Measurements from ENCODE around the gene ME3.
"Not testable (repeated sequence)": the region's sequence is repeated elsewhere in the genome, so short reads cannot be mapped to it uniquely, and the experiment has no call there.

Gene ME3

DNA sequence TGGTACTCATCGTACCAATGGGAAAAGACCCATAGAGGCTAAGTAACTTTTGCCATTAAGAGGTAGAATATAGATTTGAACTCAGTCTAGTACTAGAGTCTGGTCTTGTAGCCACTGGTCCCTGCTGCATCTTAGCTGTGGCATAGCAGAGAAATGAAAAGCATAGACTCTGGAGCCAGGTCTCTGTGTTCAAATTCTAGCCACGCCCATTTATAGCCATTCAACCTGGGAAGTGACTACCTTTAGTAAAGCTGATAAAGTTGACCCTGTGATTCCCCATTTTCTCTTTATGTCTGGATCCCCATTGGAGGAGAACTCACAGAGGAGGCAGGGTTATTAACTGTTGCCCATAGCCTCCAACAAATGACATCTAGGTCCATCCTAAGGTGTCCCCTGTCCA, 113.6 kb downstream of the ME3 start:
- DNase-seq (ENCODE audit: low read depth in 2 of 2) = no peak

DNA sequence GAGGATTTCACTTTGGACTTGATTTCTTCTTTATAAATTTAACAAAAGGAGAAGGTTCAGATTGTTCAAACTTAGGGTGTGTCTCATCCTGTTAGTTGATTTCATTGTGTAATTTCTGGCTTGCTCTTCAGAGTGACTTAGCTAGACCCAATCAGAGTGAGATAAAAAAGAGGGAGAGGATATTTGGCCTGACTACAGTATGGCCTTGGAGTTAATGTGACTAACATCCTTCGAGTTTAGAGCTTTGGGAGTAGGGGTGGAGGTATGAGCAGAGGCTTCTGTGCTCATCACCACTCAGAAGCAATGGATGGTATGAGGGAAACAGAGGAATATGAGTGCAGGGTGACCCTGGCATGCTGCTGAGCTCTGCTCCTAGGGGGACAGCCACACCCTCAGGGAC, 114.2 kb downstream of the ME3 start:
- no peak for DNase-seq (ENCODE audit: low read depth in 2 of 2)

DNA sequence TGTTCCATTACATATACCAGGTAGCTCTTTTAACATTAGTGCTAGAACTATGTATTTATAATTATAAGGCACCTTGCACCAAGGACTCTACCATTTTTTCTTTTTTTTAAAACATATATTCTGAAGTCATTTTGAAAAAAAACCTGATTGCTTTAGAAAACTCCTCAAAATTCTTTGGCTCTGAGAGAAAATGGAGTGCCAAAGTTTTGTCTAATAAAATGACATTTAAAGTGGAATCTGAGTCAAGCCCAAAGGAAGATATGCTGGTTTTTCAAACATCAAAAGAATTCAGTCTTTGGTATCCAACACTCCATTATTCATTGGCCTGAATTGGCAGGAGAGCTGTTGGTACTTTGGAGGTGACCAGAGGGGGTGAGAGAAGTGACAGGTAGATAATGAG, 116.5 kb downstream of the ME3 start:
- DNase-seq (ENCODE audit: low read depth in 2 of 2) = no peak

DNA sequence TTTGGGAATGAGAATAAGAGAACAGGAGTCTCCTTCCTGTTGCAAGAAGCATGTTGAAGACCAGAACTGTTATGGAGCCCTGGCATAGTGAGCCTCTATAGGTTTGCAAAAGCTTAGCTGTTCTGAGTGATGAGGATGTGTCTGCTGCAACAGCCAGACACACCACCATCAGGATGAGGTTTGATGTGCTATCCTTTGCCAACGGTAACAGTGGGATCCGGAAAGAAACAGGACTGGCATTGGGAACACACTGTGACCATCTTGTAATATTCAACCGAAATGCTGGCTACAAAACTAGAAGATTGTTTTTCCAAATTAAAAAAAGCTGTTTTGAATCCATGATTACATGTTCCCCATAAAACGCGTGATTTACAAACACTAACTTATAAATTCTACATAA, 117.0 kb downstream of the ME3 start:
- no peak for DNase-seq (ENCODE audit: low read depth in 2 of 2)

GRCh38 chr11:86553265-86553664, 119.2 kb downstream of the ME3 start:
- DNase-seq (ENCODE audit: low read depth in 2 of 2) = no peak

DNA sequence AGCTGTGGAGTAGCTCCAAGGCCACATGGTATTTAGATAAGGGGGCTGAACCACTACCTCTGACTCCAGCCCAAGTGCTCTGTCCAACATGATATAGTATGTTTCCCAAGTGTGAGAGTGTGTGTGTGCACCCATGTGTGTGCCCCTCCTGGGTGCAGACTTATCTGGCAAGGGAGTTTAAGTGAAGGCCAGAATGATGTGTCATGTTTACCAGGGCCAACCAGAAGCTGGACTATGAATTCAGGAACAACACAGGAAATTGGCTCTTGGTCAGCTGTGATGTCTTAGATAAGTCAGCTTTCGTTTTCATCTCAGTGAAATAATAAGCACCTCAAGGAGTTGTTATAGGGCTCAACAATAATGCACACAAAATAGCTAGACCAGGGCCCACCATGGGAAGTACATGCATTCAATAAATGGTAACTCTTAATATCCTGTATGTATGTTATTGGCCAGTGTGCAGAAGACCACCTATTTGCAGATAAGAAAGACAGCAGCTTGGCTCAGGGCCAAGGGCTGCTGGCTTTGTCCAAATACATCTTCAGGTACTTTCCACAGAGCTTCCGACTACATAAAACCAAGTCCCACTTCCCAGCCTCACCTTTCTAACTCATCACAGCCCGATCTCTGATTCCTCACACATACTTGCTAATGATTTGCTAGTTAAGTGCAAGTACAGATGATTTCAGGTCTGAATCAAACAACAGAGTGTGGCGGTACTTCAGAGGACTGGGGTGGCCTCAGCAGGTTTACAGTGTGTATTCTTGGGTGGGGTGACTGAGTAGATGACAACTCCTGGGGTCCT, 120.9 kb downstream of the ME3 start:
- no peak for DNase-seq (ENCODE audit: low read depth in 2 of 2)

DNA sequence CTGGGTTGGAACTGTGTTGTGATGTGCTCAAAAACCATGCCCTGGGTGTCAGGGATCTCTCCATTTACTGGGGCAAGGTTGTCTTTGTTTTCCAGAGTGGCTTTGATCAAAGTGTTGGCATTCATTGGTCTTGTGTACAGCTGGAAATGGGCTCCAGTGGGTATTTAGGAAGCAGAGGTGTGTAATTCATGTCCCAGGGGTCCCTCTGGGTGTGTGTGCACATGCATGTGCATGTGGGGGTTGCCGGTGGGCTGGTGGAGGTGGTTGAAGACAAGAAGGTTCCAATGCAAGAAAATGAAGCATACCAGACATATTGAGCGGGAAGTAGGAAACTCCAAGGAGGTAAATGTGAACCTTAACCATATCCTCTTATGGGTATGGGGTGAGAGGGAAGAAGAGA, 121.7 kb downstream of the ME3 start:
- no peak for DNase-seq (ENCODE audit: low read depth in 2 of 2)

- no peak for DNase-seq (ENCODE audit: low read depth in 2 of 2)
Observed at GRCh38 chr11:86548271-86548917, 124.0 kb downstream of the ME3 start.

DNA sequence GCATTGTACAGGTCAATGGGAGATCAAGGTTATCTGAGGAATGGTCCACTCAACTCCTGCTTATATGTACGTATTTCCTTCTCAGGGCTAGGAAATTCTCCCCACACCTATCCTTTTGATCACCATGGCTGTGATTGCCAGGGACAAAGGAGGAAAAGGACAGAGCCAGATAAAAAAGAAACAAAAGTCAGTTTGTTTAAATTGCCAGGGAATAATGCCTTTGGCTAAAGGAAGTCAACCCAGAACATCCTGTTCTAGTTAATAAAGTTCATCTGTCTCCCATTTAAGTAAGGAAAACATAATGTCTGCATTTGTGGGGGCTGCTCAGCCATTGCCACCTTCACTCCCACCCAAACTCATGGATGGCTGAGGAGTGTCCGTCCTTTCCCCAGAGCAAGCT, 124.7 kb downstream of the ME3 start:
- DNase-seq (ENCODE audit: low read depth in 2 of 2) = no peak

DNA sequence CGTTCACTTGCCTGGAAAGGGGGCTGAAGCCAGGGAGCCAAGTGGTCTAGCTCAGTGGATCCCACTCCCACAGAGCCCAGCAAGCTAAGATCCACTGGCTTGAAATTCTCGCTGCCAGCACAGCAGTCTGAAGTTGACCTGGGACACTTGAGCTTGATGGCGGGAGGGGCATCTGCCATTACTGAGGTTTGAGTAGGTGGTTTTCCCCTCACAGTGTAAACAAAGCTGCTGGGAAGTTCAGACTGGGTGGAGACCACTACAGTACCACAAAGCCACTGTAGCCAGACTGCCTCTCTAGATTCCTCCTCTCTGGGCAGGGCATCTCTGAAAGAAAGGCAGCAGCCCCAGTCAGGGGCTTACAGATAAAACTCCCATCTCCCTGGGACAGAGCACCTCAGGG, 131.1 kb downstream of the ME3 start:
- not testable (repeated sequence) for DNase-seq (ENCODE audit: low read depth in 2 of 2)

DNA sequence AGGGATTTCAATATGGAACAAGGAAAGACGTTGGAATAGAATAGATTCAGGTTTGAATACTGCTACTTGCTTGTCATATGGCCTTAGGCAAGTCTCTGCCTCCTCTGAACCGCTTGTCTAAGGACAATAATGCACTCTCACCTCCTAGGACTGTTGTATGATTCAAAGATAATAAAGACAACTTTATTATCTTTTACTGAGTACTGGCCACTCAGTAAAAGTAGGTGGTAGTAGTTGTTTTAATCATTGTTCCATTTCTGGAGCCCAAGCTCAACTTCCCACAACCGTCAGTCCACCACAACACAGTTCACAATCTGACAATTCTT, 134.2 kb downstream of the ME3 start:
- no peak for DNase-seq (ENCODE audit: low read depth in 2 of 2)

- DNase-seq (ENCODE audit: low read depth in 2 of 2) = no peak
Observed at GRCh38 chr11:86537541-86538222, 134.7 kb downstream of the ME3 start.

GRCh38 chr11:86535773-86536172, 136.6 kb downstream of the ME3 start:
- no peak for DNase-seq (ENCODE audit: low read depth in 2 of 2)

DNA sequence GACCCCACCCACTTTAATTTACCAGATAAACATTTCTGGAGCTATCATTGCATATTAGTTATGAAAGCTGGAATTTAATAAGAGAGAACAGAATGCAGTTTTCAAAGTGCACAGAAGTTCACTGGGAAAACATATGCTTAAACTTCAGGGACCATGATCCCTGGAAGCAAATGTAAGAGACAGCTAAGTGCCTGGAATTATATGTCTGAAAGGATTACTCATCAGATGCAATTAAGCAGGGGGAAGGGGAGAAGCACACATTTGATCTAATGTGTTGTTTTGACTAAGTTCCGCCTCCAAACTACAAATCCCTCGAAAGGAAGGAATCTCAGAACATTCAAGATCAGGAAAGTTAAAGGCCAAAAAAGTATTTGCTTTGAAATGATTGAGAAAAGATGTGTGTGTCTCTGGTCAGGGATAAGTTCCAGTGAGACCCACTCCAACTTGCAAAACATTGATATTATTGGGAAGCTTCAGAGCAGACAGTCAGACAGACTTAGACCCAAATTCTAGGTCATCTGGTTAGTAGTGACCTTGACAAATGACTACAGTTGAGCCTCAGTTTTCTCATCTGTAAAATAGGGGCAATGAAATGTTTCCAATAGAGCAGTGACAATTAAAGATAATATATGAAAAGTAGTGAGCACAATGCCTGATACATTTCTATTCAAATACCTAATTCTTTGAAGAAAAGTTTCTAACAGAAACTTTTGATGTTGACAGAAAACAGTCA, 147.6 kb downstream of the ME3 start:
- DNase-seq (ENCODE audit: low read depth in 2 of 2) = no peak

DNA sequence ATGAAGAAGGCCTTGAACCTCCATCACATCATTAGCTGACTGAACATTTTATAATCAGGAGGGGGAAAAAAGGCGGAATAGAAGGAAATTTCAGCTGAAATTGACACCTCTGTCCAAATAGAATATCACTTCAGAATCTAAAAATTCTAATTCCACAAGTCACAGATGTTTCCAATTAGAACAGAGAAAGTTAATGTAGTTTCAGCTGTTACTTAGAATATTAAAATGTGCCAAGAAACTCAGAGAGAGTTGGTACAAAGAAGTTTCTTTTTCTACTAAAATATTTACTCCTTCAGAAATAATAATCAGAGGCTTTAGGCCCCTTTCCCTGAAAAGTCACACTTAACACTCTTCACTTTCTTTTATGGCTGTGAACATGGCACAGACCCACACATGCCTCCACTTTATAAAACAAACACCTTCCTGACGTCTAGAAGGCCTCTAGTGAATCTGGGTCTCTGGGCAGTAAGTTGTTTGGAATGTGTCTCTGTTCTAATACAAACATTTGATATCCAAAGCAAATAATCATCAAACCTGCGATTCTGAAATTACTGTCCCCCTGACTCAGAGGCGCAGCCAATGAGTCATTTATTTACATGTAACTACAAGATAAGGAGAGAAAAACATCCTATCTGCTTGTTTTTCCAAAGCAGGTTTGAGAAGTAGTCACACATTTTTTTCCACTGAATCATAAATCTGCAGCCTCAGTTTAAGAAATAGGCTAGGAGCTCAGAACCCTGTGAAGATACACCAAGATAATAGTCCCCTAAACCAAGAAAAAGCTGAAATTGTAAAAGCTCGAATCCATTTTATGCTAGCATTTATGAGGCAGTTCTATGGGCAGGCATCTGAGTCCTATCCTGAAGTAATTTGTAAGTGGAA, 148.4 kb downstream of the ME3 start:
- DNase-seq (ENCODE audit: low read depth in 2 of 2) = no peak

DNA sequence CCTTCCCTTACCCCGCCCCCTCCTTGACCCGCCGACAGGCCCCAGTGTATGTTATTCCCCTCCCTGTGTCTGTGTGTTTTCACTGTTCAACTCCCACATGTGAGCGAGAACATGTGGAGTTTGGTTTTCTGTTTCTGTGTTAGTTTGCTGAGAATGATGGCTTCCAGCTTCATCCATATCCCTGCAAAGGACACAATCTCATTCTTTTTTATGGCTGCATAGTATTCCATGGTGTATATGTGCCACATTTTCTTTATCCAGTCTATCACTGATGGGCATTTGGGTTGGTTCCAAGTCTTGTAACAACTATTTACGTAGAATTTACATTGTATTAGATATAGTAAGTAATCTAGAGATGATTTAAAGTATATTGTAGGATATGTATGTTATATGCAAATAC, 149.9 kb downstream of the ME3 start:
- not testable (repeated sequence) for DNase-seq (ENCODE audit: low read depth in 2 of 2)

DNA sequence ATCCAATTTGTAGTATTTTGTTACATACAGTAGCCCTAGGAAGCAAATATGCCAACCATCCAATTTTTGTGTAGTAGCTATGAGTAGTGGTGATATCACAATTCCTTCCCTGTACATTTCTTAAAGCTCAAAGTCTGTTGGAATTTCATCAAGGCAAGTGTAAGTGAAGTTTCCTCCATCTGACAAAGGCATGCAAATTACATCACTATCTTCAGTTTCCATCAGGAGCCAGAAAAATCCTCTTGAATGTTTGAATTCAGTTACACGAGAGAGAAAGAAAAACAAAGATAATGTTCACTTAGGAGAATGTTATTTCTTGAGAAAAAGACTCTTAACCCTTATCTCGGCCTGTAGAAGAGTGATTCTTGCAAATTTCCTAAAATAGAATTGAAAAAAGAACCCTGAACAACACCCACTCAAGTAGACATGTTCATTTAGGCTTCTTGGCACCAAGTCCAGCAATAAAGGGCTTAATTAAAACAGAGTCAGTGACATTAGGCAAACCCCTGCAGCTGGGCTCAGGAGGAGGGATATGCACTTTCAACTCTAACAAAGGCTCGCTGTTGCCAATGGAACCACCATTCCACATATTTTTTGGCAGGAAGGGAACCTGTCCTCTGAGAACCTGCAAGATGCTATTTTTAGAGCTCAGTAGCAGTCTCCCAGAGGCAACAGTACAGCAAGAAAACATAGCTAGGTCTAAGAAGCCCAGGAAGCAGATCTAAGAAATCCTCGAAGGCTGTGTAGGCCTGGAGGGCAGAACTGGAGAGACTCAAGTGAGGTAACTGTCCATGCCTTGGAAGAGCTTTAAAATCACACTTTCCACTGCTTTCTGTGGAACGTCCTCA, 153.1 kb downstream of the ME3 start:
- no peak for DNase-seq (ENCODE audit: low read depth in 2 of 2)

DNA sequence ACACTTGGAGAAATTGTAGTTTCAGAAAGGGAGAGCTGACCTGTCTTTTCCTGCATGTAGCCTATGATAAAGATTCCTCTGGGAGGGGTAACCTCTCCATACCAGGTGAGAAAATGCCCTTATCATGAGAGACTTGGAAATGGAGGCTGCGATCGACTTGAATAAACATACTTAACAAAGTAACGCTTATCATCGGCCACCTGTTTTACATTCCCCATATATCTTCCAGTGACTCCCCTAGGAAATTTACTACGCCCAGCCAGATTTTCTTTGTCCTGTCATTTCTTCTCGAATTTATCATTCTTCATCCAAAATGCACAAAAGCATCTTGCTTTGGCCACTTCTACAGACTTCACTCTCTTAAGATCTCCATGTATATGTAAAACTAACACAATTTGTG, 154.2 kb downstream of the ME3 start:
- no peak for DNase-seq (ENCODE audit: low read depth in 2 of 2)

DNA sequence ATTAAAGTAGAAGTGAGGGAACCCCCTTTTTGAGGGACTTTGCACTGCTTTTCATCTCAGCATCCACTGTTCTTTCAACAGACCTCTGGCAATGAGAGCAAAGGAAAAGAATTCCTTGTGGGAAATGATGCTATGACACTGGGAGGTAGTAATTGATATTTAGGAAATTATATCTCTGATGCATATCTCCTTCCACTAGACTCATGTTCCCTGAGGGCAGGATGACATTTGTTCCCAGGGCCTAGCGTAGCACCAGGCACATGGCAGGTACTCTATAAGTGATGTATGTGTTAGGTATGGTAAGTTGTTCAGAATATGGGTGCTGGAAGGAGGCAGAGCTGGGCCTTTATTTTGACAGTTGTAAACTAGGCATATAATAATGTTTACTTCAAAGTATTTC, 154.9 kb downstream of the ME3 start:
- no peak for DNase-seq (ENCODE audit: low read depth in 2 of 2)

- no peak for DNase-seq (ENCODE audit: low read depth in 2 of 2)
Observed at GRCh38 chr11:86515297-86516094, 156.9 kb downstream of the ME3 start.
